Brain microvascular endothelial cell (primary cell): Measurements from ENCODE around the gene DHRS1.

Experiments used
- DNase-seq: peaks from one replicate; pipeline ENCODE4 v3.0.0-alpha.2; 2020
- H3K27ac ChIP-seq: fragments of 250-450 bp; sonication (Bioruptor Pico); 2 replicates; pipeline ENCODE4 v1.5.1; 2020; ENCODE audit warnings: mild to moderate bottlenecking, moderate library complexity
- H3K27me3 ChIP-seq: fragments of 250-450 bp; sonication (Bioruptor Pico); replicated peaks from 2 replicates; pipeline ENCODE4 v1.5.1; 2020; ENCODE audit warnings: mild to moderate bottlenecking
- H3K36me3 ChIP-seq: fragments of 250-450 bp; sonication (Bioruptor Pico); replicated peaks from 2 replicates; pipeline ENCODE4 v1.5.1; 2020; ENCODE audit warnings: mild to moderate bottlenecking
- H3K4me3 ChIP-seq: 2 replicates; pipeline ENCODE4 v1.5.1; 2011; ENCODE audit warnings: low read depth, mild to moderate bottlenecking, control low read depth, low read length, moderate library complexity
- CTCF ChIP-seq: IDR thresholded peaks from 2 replicates; pipeline ENCODE4 v1.5.1; 2011; ENCODE audit warnings: low read depth, mild to moderate bottlenecking, moderate library complexity, low read length, control low read depth, inconsistent platforms; ENCODE audit errors: missing control alignments
- in situ Hi-C: cut with HindIII; loops from 2 replicates; pipeline ENCODE4 v1.10.0; 2017; ENCODE audit warnings: low sequenced_read_pairs, low pct_ligation_motif_present

The DHRS1 gene

GRCh38 chr14:24252289-24253124, 47.1 kb downstream of the DHRS1 start:
- Histone ChIP-seq H3K36me3 (no peaks in the 10 kb centered on the region), H3K4me3 (no peak overlapping the region), H3K27ac (no peak overlapping the region), H3K27me3 (no peaks in the 10 kb centered on the region)
- no peak for DNase-seq
- in situ Hi-C loops, result no loop called here
- no peak for TF ChIP-seq CTCF

- H3K27me3 ChIP-seq, result no peaks in the 10 kb centered on the region
- no peak overlapping the region for H3K4me3 ChIP-seq
- in situ Hi-C loops, result no loop called here
- no peaks in the 10 kb centered on the region for H3K36me3 ChIP-seq
- peak; percentile 18 for TF ChIP-seq CTCF
- DNase-seq, result peak; percentile 33
- H3K27ac ChIP-seq, result no peak overlapping the region
Measured at GRCh38 chr14:24251880-24252288, 47.7 kb downstream of the DHRS1 start.

- no peak for TF ChIP-seq CTCF
- DNase-seq, result no peak
- H3K4me3 ChIP-seq, result no peak overlapping the region
- in situ Hi-C loops, result no loop called here
- no peaks in the 10 kb centered on the region for H3K36me3 ChIP-seq
- no peaks in the 10 kb centered on the region for H3K27me3 ChIP-seq
- H3K27ac ChIP-seq, result no peak overlapping the region
Measured at GRCh38 chr14:24250354-24250753, 49.2 kb downstream of the DHRS1 start.

GRCh38 chr14:24249230-24250021, 50.2 kb downstream of the DHRS1 start:
- no peak for TF ChIP-seq CTCF
- Histone ChIP-seq H3K27ac (no peak overlapping the region), H3K27me3 (no peaks in the 10 kb centered on the region), H3K36me3 (no peaks in the 10 kb centered on the region), H3K4me3 (no peak overlapping the region)
- in situ Hi-C loops, result loop anchor here (10.0 kb wide), 1 partner anchor 45 kb away; the partner anchor contains the start of genes DHRS1 and NOP9
- DNase-seq, result no peak

- Histone ChIP-seq H3K27me3 (no peaks in the 10 kb centered on the region), H3K36me3 (no peaks in the 10 kb centered on the region), H3K4me3 (no peak overlapping the region), H3K27ac (no peak overlapping the region)
- DNase-seq, result no peak
- in situ Hi-C loops, result loop anchor here (10.0 kb wide), 1 partner anchor 47 kb away; the partner anchor contains the start of genes DHRS1 and NOP9
- TF ChIP-seq CTCF, result no peak
Measured at GRCh38 chr14:24247422-24247821, 52.2 kb downstream of the DHRS1 start.
